GM21723 (cell line): ENCODE results near the gene ZNF831.

ENCODE experiments used
- ATAC-seq: cut with Tn5 transposase; IDR thresholded peaks from one replicate; pipeline ENCODE4 v1.9.1; 2021; ENCODE audit warnings: mild to moderate bottlenecking, moderate library complexity; ENCODE audit not compliant: unreplicated experiment

Gene ZNF831

GRCh38 chr20:59240006-59240405, 76.4 kb downstream of the ZNF831 start:
- ATAC-seq = no peak

- ATAC-seq = no peak
Measured at GRCh38 chr20:59242714-59243626, 79.3 kb downstream of the ZNF831 start.

GRCh38 chr20:59246691-59247400, 83.2 kb downstream of the ZNF831 start:
- ATAC-seq = no peak

- no peak for ATAC-seq
Measured at GRCh38 chr20:59247731-59248684, 84.4 kb downstream of the ZNF831 start.

GRCh38 chr20:59250293-59250692, 86.7 kb downstream of the ZNF831 start:
- no peak for ATAC-seq

- ATAC-seq = no peak
Measured at GRCh38 chr20:59253325-59253724, 89.7 kb downstream of the ZNF831 start.

GRCh38 chr20:59253779-59254319, 90.2 kb downstream of the ZNF831 start:
- ATAC-seq = no peak

- ATAC-seq = no peak
Measured at GRCh38 chr20:59255256-59255655, 91.6 kb downstream of the ZNF831 start.

GRCh38 chr20:59258221-59258621, 94.6 kb downstream of the ZNF831 start:
- ATAC-seq = no peak

- ATAC-seq = no peak
Measured at GRCh38 chr20:59259946-59260345, 96.3 kb downstream of the ZNF831 start.

GRCh38 chr20:59265298-59265697, 101.7 kb downstream of the ZNF831 start:
- no peak for ATAC-seq

GRCh38 chr20:59268870-59269269, 105.2 kb downstream of the ZNF831 start:
- ATAC-seq = no peak

- ATAC-seq = no peak
Measured at GRCh38 chr20:59269411-59270025, 105.9 kb downstream of the ZNF831 start.

GRCh38 chr20:59270380-59270779, 106.8 kb downstream of the ZNF831 start:
- no peak for ATAC-seq

- ATAC-seq = no peak
Measured at GRCh38 chr20:59273739-59274357, 110.2 kb downstream of the ZNF831 start.

GRCh38 chr20:59276938-59277337, 113.3 kb downstream of the ZNF831 start:
- no peak for ATAC-seq

GRCh38 chr20:59284470-59284869, 120.8 kb downstream of the ZNF831 start:
- no peak for ATAC-seq

- no peak for ATAC-seq
Measured at GRCh38 chr20:59289994-59290393, 126.4 kb downstream of the ZNF831 start.

- ATAC-seq = no peak
Measured at GRCh38 chr20:59291740-59292383, 128.2 kb downstream of the ZNF831 start.
